SK-N-SH (cell line): ENCODE measurements around the gene FTCD. TPM values are rescaled to one million over a fixed set of nuclear protein-coding genes. Genes with fewer than 3 reads are reported as not detected.

Experiments used
- CTCF ChIA-PET: fragments of 300-600, 350-600 bp; formaldehyde crosslinking; extraction: SDS; loops from one replicate; lab custom pipeline; 2021; lab: Yijun Ruan, JAX
- POLR2A ChIA-PET: fragments of 350-600 bp; sonication (Branson Sonifier 250); formaldehyde crosslinking; extraction: SDS; loops from one replicate; lab custom pipeline; 2020; ENCODE audit warnings: antibody characterized with exemption, inconsistent platforms; lab: Yijun Ruan, JAX
- DNase-seq: peaks from one replicate; pipeline ENCODE4 v3.0.0; 2012
- H2AFZ ChIP-seq: fragments of 200-600 bp; sonication (generic); 2 replicates; pipeline ENCODE4 v1.8.1; 2016; ENCODE audit warnings: antibody characterized with exemption, mild to moderate bottlenecking, low read depth
- H3F3A ChIP-seq: fragments of 200-600 bp; sonication (generic); replicated peaks from 2 replicates; pipeline ENCODE3; 2016; ENCODE audit warnings: antibody characterized with exemption, mild to moderate bottlenecking; ENCODE audit not compliant: insufficient read depth
- H3K27ac ChIP-seq, 2 experiments: fragments of 200-500 bp in 1 of 2; fragments of 200-600 bp in 1 of 2; sonication (Bioruptor generic) in 1 of 2; sonication (generic), shearing (Covaris generic) in 1 of 2; 2 replicates each; pipeline versions ENCODE4 v1.5.1 to v1.6.1; 2014 to 2016; ENCODE audit warnings: low read depth in 2 of 2, inconsistent platforms in 1 of 2, low read length in 1 of 2, mild to moderate bottlenecking in 1 of 2, mixed read lengths in 1 of 2
- H3K27me3 ChIP-seq: fragments of 200-600 bp; sonication (generic), shearing (Covaris generic); 2 replicates; pipeline ENCODE4 v1.6.1; 2016; ENCODE audit warnings: mixed run types; ENCODE audit not compliant: insufficient read depth
- H3K36me3 ChIP-seq, 2 experiments: fragments of 200-500 bp in 1 of 2; fragments of 200-600 bp in 1 of 2; sonication (Bioruptor generic) in 1 of 2; sonication (generic) in 1 of 2; replicated peaks in 1 of 2; 2 replicates each; pipeline versions ENCODE3 to v1.5.1; 2014 to 2016; ENCODE audit warnings: low read length in 1 of 2, mild to moderate bottlenecking in 1 of 2; ENCODE audit not compliant: insufficient read depth in 2 of 2, control insufficient read depth in 1 of 2
- H3K4me1 ChIP-seq, 2 experiments: fragments of 200-500 bp in 1 of 2; fragments of 200-600 bp in 1 of 2; sonication (Bioruptor generic) in 1 of 2; sonication (generic), shearing (Covaris generic) in 1 of 2; 2 replicates each; pipeline versions ENCODE4 v1.5.1 to v1.6.1; 2014 to 2016; ENCODE audit warnings: low read depth in 1 of 2, low read length in 1 of 2, mixed run types in 1 of 2; ENCODE audit not compliant: insufficient read depth in 2 of 2, control insufficient read depth in 1 of 2
- H3K4me2 ChIP-seq: fragments of 200-600 bp; sonication (generic), shearing (Covaris generic); 2 replicates; pipeline ENCODE4 v1.6.1; 2017; ENCODE audit warnings: mixed run types
- H3K4me3 ChIP-seq, 2 experiments: fragments of 200-500 bp in 1 of 2; fragments of 200-600 bp in 1 of 2; sonication (Bioruptor generic) in 1 of 2; sonication (generic), shearing (Covaris generic) in 1 of 2; 2 replicates each; pipeline versions ENCODE4 v1.5.1 to v1.8.1; 2014 to 2016; ENCODE audit warnings: low read depth in 2 of 2, inconsistent platforms in 1 of 2, low read length in 1 of 2, mild to moderate bottlenecking in 1 of 2, mixed read lengths in 1 of 2, moderate library complexity in 1 of 2
- H3K79me2 ChIP-seq: fragments of 200-600 bp; sonication (generic); 2 replicates; pipeline ENCODE4 v1.8.1; 2017; ENCODE audit warnings: mild to moderate bottlenecking; ENCODE audit not compliant: insufficient read depth
- H3K9ac ChIP-seq: fragments of 200-600 bp; sonication (generic); 2 replicates; pipeline ENCODE4 v1.6.1; 2017; ENCODE audit warnings: mixed run types
- H3K9me2 ChIP-seq: fragments of 200-600 bp; sonication (generic); 2 replicates; pipeline ENCODE4 v1.6.1; 2017; ENCODE audit warnings: mixed run types
- H3K9me3 ChIP-seq: fragments of 200-600 bp; sonication (generic); 2 replicates; pipeline ENCODE4 v1.6.1; 2017; ENCODE audit warnings: mixed run types, mild to moderate bottlenecking, moderate library complexity
- H4K20me1 ChIP-seq: fragments of 200-600 bp; sonication (generic); 2 replicates; pipeline ENCODE4 v1.6.1; 2017; ENCODE audit warnings: mild to moderate bottlenecking, mixed run types; ENCODE audit not compliant: insufficient read depth
- CHD2 ChIP-seq: fragments of 150-350 bp; IDR thresholded peaks from 2 replicates; pipeline ENCODE4 v1.6.1; 2018; ENCODE audit warnings: low read length; ENCODE audit not compliant: partially characterized antibody
- FOXM1 ChIP-seq: IDR thresholded peaks from 2 replicates; pipeline ENCODE4 v1.4.0; 2012; ENCODE audit warnings: low read depth, mild to moderate bottlenecking
- GATA2 ChIP-seq: sonication (generic); formaldehyde crosslinking; IDR thresholded peaks from 2 replicates; pipeline ENCODE4 v1.5.0; 2020; ENCODE audit warnings: mild to moderate bottlenecking, missing genetic modification reagents
- IRF3 ChIP-seq: fragments of 150-350 bp; IDR thresholded peaks from 2 replicates; pipeline ENCODE4 v1.6.1; 2016; ENCODE audit warnings: mild to moderate bottlenecking, low read depth, low read length
- MAX ChIP-seq: IDR thresholded peaks from 2 replicates; pipeline ENCODE4 v1.4.0; 2012; ENCODE audit warnings: low read depth
- MEF2A ChIP-seq: IDR thresholded peaks from 2 replicates; pipeline ENCODE4 v1.4.0; 2012; ENCODE audit warnings: low read depth, borderline replicate concordance
- MXI1 ChIP-seq: IDR thresholded peaks from 2 replicates; pipeline ENCODE4 v1.6.1; 2012; ENCODE audit warnings: mild to moderate bottlenecking, low read depth, low read length, improper control_type of control experiment
- NRF1 ChIP-seq: IDR thresholded peaks from 2 replicates; pipeline ENCODE4 v1.6.1; 2012; ENCODE audit warnings: low read depth, mild to moderate bottlenecking, low read length
- POLR2AphosphoS5 ChIP-seq: IDR thresholded peaks from 2 replicates; pipeline ENCODE4 v1.6.1; 2012; ENCODE audit warnings: low read depth, low read length
- RCOR1 ChIP-seq: fragments of 150-350 bp; IDR thresholded peaks from 2 replicates; pipeline ENCODE4 v1.6.1; 2017; ENCODE audit warnings: antibody characterized with exemption, low read length
- SIN3A ChIP-seq: IDR thresholded peaks from 2 replicates; pipeline ENCODE4 v1.6.1; 2012; ENCODE audit warnings: low read depth, mild to moderate bottlenecking, low read length, moderate library complexity, borderline replicate concordance
- TEAD4 ChIP-seq: IDR thresholded peaks from 2 replicates; pipeline ENCODE4 v1.4.0; 2012; ENCODE audit warnings: mild to moderate bottlenecking, borderline replicate concordance; ENCODE audit not compliant: insufficient read depth
- USF1 ChIP-seq: IDR thresholded peaks from 2 replicates; pipeline ENCODE4 v1.4.0; 2012; ENCODE audit warnings: low read depth, borderline replicate concordance
- ZBTB33 ChIP-seq: IDR thresholded peaks from 2 replicates; pipeline ENCODE4 v1.4.0; 2012; ENCODE audit warnings: low read depth, borderline replicate concordance
- WGBS: methylation state at CpG from one replicate; pipeline ENCODE4 v1.1.6; 2017; ENCODE audit warnings: low lambda C conversion rate; 5-methylcytosine and 5-hydroxymethylcytosine counted together
- polyA plus RNA-seq, 3 experiments: library from polyadenylated mRNA; depleted of rRNA; stranded (reverse); fragments of >200 nt; gene quantifications; 2 replicates each; pipeline ENCODE4 v1.2.3, GENCODE V29; 2012

FTCD gene
- polyA plus RNA-seq, 1 of the 3 experiments (the other 2 are of a cell fraction): 0.33 TPM

- ChIA-PET POLR2A (interaction anchor here (1.6 kb wide), 1 partner anchor 222 kb away, joined by 4 read pairs; no protein-coding TSS in a partner anchor), CTCF (interaction anchor here (0.6 to 1.9 kb wide), 6 partner anchors 10 to 367 kb away, joined by 3 to 6 read pairs (median 3); no protein-coding TSS in a partner anchor)
- no peak overlapping the region for H3K4me2 ChIP-seq
- H3K36me3 ChIP-seq: peaks cover 30 to 52% of the 10 kb centered on the region in 2 experiments
- H3K9me3 ChIP-seq: no peaks in the 10 kb centered on the region
- no peak for TF ChIP-seq MXI1
- no peak for TF ChIP-seq USF1
- no peak for TF ChIP-seq SIN3A
- TF ChIP-seq MEF2A: no peak
- no peak for TF ChIP-seq GATA2 (CRISPR knock-in tag)
- TF ChIP-seq POLR2AphosphoS5: no peak
- TF ChIP-seq TEAD4: no peak
- TF ChIP-seq CHD2: no peak
- no peak for TF ChIP-seq FOXM1
- no peak for TF ChIP-seq IRF3
- no peak for TF ChIP-seq ZBTB33
- no peak for TF ChIP-seq NRF1
- no peak for TF ChIP-seq RCOR1
- TF ChIP-seq MAX: no peak
- no peak overlapping the region for H2AFZ ChIP-seq
- H3K27ac ChIP-seq: no peak overlapping the region; a peak in 1 of 4 replicates
- H4K20me1 ChIP-seq: no peaks in the 10 kb centered on the region
- H3K9me2 ChIP-seq: no peaks in the 10 kb centered on the region
- peak; percentile 28 for DNase-seq
- H3K79me2 ChIP-seq: no peaks in the 10 kb centered on the region
- H3K4me3 ChIP-seq: no peak overlapping the region
- no peaks in the 10 kb centered on the region for H3K27me3 ChIP-seq
- no peak overlapping the region for H3K9ac ChIP-seq
- peaks cover 4 to 26% of the 10 kb centered on the region in 2 experiments; a peak in 2 of 4 replicates for H3K4me1 ChIP-seq
- 82% methylated on average over 12 of the region's 20 CpGs for WGBS
- H3F3A ChIP-seq: peaks cover 3% of the 10 kb centered on the region
Measured at GRCh38 chr21:46195595-46196195, 40.3 kb upstream of the FTCD start.
